Vagina (tissue), 2 donors: ENCODE data around the gene ABCC8. TPM values are rescaled to one million over a fixed set of nuclear protein-coding genes. Genes with fewer than 3 reads are reported as not detected.

Experiments used
- DNase-seq, 2 donors: peaks; one replicate each; pipeline ENCODE4 v3.0.0-alpha.2; 2017; ENCODE audit errors: extremely low spot score in 2 of 2
- H3K27ac ChIP-seq: fragments of 200-600 bp; sonication (generic); one replicate; pipeline ENCODE4 v1.5.1; 2019
- H3K27me3 ChIP-seq: fragments of 200-600 bp; sonication (generic); one replicate; pipeline ENCODE4 v1.5.1; 2019
- H3K36me3 ChIP-seq, 2 donors: fragments of 200-600 bp; sonication (generic); one replicate each; pipeline ENCODE4 v1.5.1; 2017 to 2019
- H3K4me1 ChIP-seq: fragments of 200-600 bp; sonication (generic); one replicate; pipeline ENCODE4 v1.5.1; 2019
- H3K4me3 ChIP-seq, 2 donors: fragments of 200-600 bp; sonication (generic); 1 replicate in 1 of 2; 2 replicates in 1 of 2; pipeline ENCODE4 v1.5.1; 2016 to 2019
- H3K9me3 ChIP-seq: fragments of 200-600 bp; sonication (generic); one replicate; pipeline ENCODE4 v1.5.1; 2019
- POLR2A ChIP-seq, 2 donors: fragments of 450-650 bp; IDR thresholded peaks; one replicate each; pipeline ENCODE4 v1.6.1; 2017; ENCODE audit warnings: antibody characterized with exemption in 2 of 2, mild to moderate bottlenecking in 2 of 2, moderate library complexity in 2 of 2
- POLR2AphosphoS5 ChIP-seq, 2 donors: sonication (generic); formaldehyde crosslinking; IDR thresholded peaks; one replicate each; pipeline ENCODE4 v1.9.0; 2017; ENCODE audit warnings: antibody characterized with exemption in 2 of 2, mild to moderate bottlenecking in 2 of 2, low read depth in 1 of 2; ENCODE audit not compliant: insufficient read depth in 1 of 2
- intact Hi-C: fragments of 100-400 bp; cut with DNase I; formaldehyde crosslinking; loops from one replicate; pipeline ENCODE4 v1.15.1; 2023
- total RNA-seq: library from RNA; depleted of rRNA; stranded (reverse); fragments of >200 nt; gene quantifications from one replicate; pipeline ENCODE4 v1.2.3, GENCODE V29; 2016
- TF ChIP-seq, protein P1 (sequence below), 3 experiments: fragments of 450-650 bp in 2 of 3; fragments of 200-600 bp in 1 of 3; sonication (generic) in 1 of 3; IDR thresholded peaks; one replicate each; pipeline ENCODE4 v1.5.1; 2017 to 2019; ENCODE audit warnings: antibody characterized with exemption in 3 of 3, mild to moderate bottlenecking in 2 of 3, moderate library complexity in 2 of 3

Gene ABCC8
- total RNA-seq, 1 donor from 2014 or later, result 13.0 TPM

DNA sequence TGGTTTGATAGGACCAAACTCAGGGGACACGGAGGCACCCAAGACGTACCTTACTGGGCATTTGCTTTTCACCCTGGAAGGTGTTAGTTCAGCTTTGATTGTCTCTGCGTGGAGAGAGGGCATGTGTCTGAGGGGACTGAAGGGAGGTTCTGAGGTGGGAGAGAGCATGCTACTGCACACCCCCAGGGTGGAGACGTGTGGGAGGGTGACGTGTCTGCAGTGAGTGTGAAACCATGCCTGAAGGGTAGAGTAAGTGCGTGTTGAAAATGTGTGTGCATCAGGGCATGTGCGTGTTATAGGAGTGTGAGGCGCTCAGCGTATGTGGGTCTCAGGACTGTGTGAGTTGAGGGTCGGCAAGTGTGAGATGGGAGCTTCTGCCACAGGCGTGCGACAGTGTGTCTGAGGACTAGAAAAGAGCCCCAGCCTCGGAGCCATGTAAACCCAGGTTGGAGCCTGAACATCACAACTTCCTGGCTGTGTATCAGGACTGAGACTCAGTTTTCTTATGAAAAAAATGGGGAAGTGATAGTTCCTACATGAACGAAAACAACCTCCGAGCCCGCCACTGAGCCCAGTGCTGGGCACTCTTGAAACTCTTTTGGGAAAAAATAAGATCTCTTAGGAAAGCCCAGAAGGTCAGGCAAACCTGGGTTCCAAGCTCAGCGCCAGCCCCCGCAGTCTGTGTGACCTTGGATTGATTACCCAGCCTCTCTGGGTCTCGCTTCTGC is 76.4 kb downstream of the ABCC8 start:
- H3K9me3 ChIP-seq, result no peaks in the 10 kb centered on the region
- H3K27ac ChIP-seq, result no peak overlapping the region
- peaks cover 2% of the 10 kb centered on the region for H3K4me1 ChIP-seq
- no peaks in the 10 kb centered on the region for H3K27me3 ChIP-seq
- intact Hi-C loops, result no loop called here
- no peak overlapping the region for H3K4me3 ChIP-seq
- H3K36me3 ChIP-seq, result no peaks in the 10 kb centered on the region
- DNase-seq, result no peak
- TF ChIP-seq, protein P1, sequence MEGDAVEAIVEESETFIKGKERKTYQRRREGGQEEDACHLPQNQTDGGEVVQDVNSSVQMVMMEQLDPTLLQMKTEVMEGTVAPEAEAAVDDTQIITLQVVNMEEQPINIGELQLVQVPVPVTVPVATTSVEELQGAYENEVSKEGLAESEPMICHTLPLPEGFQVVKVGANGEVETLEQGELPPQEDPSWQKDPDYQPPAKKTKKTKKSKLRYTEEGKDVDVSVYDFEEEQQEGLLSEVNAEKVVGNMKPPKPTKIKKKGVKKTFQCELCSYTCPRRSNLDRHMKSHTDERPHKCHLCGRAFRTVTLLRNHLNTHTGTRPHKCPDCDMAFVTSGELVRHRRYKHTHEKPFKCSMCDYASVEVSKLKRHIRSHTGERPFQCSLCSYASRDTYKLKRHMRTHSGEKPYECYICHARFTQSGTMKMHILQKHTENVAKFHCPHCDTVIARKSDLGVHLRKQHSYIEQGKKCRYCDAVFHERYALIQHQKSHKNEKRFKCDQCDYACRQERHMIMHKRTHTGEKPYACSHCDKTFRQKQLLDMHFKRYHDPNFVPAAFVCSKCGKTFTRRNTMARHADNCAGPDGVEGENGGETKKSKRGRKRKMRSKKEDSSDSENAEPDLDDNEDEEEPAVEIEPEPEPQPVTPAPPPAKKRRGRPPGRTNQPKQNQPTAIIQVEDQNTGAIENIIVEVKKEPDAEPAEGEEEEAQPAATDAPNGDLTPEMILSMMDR (IDR thresholded peaks at IDR 0.05), result no peak
- TF ChIP-seq POLR2AphosphoS5 (IDR thresholded peaks at IDR 0.05; ENCODE audit: insufficient read depth in 1 of 2, low read depth in 1 of 2) (no peak), POLR2A (IDR thresholded peaks at IDR 0.05) (no peak)

DNA sequence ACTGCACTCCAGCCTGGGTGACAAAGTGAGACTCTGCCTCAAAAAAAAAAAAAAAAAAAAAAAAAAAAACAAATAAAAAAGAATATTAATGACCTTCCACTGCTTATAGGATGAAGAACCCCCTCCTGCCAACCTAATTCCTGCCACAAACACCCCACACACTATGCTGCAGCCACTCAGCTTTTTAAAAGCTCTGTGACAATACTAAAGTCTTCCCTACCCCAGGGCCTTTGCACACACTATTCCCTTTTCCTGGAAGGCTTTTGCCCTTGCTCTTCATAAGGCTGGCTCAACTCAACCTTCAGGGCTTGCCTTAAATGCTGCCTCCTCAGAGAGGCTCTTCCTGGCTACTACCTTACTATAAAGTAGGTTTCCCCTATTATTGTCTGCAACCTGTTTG is 77.4 kb downstream of the ABCC8 start:
- Histone ChIP-seq H3K4me3 (no peak overlapping the region), H3K4me1 (no peaks in the 10 kb centered on the region), H3K36me3 (no peaks in the 10 kb centered on the region), H3K27ac (no peak overlapping the region), H3K27me3 (no peaks in the 10 kb centered on the region), H3K9me3 (no peaks in the 10 kb centered on the region)
- no peak for TF ChIP-seq POLR2A (IDR thresholded peaks at IDR 0.05)
- TF ChIP-seq, protein P1 (IDR thresholded peaks at IDR 0.05), result no peak
- no peak for TF ChIP-seq POLR2AphosphoS5 (IDR thresholded peaks at IDR 0.05; ENCODE audit: insufficient read depth in 1 of 2, low read depth in 1 of 2)
- DNase-seq, result no peak
- intact Hi-C loops, result no loop called here

DNA sequence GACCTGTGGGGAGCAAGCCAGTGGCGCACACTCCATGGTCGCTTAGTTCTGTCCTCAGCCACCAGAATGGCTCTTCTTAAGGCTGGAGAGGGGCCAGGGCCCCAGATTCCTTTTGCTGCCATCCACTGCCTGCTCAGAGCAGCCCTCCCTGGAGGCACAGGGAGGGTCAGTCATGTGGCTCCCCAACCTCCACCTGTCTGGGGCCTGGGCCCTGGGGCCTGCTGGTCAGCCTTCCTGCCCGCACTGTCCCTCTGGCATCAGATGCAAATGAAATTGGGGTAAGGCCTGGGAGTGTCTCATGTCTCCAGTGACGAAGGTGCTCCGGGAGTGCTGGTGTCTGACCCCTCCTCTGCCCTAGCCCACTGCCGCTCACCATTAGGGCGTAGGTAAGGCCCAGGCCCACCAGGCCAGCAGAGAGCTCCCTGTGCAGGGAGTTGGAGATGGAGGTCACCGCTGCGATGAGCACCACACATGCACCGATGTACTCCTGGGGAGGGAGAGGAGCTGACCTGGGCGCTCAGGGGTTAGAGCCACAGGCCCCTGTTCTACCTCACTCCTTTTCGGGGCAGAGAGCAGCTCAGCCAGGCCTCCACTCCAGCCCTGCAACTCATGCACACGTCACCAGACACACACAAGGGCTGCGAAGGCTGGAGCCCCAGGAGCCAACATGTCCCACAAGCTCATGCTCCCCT is 79.2 kb downstream of the ABCC8 start:
- DNase-seq, result no peak
- Histone ChIP-seq H3K27ac (no peak overlapping the region), H3K9me3 (no peaks in the 10 kb centered on the region), H3K4me3 (no peak overlapping the region), H3K4me1 (no peaks in the 10 kb centered on the region), H3K27me3 (no peaks in the 10 kb centered on the region), H3K36me3 (no peaks in the 10 kb centered on the region)
- intact Hi-C loops, result no loop called here
- TF ChIP-seq, protein P1 (IDR thresholded peaks at IDR 0.05), result no peak
- TF ChIP-seq POLR2A (IDR thresholded peaks at IDR 0.05) (no peak), POLR2AphosphoS5 (IDR thresholded peaks at IDR 0.05; ENCODE audit: insufficient read depth in 1 of 2, low read depth in 1 of 2) (no peak)

DNA sequence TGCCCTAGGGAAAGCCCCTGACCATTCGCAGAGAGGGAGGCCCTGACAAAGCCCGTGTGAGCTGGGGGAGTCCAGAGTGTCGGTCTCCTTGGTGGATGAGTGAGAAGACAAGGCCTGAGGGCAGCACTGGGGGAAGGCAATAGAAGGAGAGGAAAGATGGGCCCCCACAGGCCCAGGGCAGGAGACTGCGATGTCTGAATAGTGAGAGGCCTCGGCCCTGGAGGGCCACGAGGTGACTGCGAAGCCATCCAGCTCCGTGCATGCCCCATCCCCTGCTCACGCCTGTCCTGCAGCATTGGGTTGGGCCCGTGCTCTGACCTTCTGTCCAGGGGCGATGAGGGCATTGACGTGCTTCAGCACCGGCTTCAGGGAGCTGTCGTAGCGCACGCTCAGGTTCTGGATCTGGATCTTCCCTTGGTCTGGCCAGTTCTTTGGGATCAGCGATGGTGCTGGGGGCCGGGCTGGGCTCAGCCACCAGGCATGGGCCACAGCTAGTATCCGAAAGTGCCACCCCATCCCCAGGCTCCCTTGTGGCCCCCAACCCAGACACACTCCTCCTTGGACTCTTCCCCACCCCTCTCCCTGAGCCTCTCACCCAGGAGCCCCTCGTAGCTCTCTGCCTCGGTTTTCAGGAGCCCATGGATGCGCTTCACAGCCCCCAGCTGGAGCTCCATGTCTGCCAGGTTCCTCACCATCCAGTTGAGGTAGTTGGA is 79.9 kb downstream of the ABCC8 start:
- Histone ChIP-seq H3K27me3 (no peaks in the 10 kb centered on the region), H3K36me3 (no peaks in the 10 kb centered on the region), H3K4me3 (no peak overlapping the region), H3K9me3 (no peaks in the 10 kb centered on the region), H3K27ac (no peak overlapping the region), H3K4me1 (no peaks in the 10 kb centered on the region)
- TF ChIP-seq, protein P1 (IDR thresholded peaks at IDR 0.05), result no peak
- TF ChIP-seq POLR2A (IDR thresholded peaks at IDR 0.05) (no peak), POLR2AphosphoS5 (IDR thresholded peaks at IDR 0.05; ENCODE audit: insufficient read depth in 1 of 2, low read depth in 1 of 2) (no peak)
- no peak for DNase-seq
- intact Hi-C loops, result no loop called here
